IPS-18a (cell line): ENCODE data around the gene CACNA2D1.

ENCODE experiments used
- H3K27ac ChIP-seq: one replicate; pipeline ENCODE4 v1.5.1; 2013; ENCODE audit warnings: low read length
- H3K27me3 ChIP-seq: one replicate; pipeline ENCODE4 v1.6.1; 2013; ENCODE audit warnings: mild to moderate bottlenecking, low read length; ENCODE audit not compliant: control insufficient read depth, insufficient read depth
- H3K36me3 ChIP-seq: one replicate; pipeline ENCODE4 v1.6.1; 2013; ENCODE audit warnings: low read depth, low read length; ENCODE audit not compliant: control insufficient read depth
- H3K4me1 ChIP-seq: one replicate; pipeline ENCODE4 v1.6.1; 2013; ENCODE audit warnings: low read depth, low read length; ENCODE audit not compliant: control insufficient read depth
- H3K4me3 ChIP-seq: one replicate; pipeline ENCODE4 v1.5.1; 2013; ENCODE audit warnings: low read length
- H3K9ac ChIP-seq: one replicate; pipeline ENCODE4 v1.6.1; 2013; ENCODE audit warnings: mild to moderate bottlenecking, low read length, moderate library complexity
- H3K9me3 ChIP-seq: one replicate; pipeline ENCODE4 v1.6.1; 2013; ENCODE audit warnings: low read depth, low read length; ENCODE audit not compliant: control insufficient read depth

CACNA2D1 gene

GRCh38 chr7:81926154-81926553 lies 517.4 kb downstream of the CACNA2D1 start:
- Histone ChIP-seq H3K4me3 (no peak overlapping the region), H3K36me3 (no peaks in the 10 kb centered on the region), H3K9me3 (no peaks in the 10 kb centered on the region), H3K9ac (no peak overlapping the region), H3K27ac (no peak overlapping the region), H3K27me3 (no peaks in the 10 kb centered on the region), H3K4me1 (peaks cover 19% of the 10 kb centered on the region)

DNA sequence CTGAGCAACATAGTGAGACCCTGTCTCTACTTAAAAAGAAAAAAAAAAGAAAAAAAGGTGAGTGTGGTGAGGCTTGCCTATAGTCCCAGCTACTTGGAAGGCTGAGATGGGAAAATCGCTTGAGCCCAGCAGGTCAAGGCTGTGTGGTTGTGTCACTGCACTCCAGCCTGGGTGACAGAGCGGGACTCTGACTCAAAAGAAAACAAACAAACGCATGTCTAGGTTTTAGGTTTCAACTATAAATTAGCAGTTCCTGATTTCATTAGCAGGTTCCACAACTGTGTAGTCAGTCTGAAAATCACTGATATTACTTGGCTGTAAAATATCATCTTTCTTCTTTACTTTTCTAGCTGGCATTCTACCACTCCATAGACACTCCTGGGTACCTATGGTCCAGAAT lies 518.0 kb downstream of the CACNA2D1 start:
- H3K36me3 ChIP-seq, result no peaks in the 10 kb centered on the region
- H3K27me3 ChIP-seq, result no peaks in the 10 kb centered on the region
- no peak overlapping the region for H3K4me3 ChIP-seq
- no peak overlapping the region for H3K27ac ChIP-seq
- H3K9ac ChIP-seq, result no peak overlapping the region
- no peaks in the 10 kb centered on the region for H3K9me3 ChIP-seq
- peaks cover 19% of the 10 kb centered on the region for H3K4me1 ChIP-seq

GRCh38 chr7:81924494-81924893 lies 519.1 kb downstream of the CACNA2D1 start:
- Histone ChIP-seq H3K9me3 (no peaks in the 10 kb centered on the region), H3K36me3 (no peaks in the 10 kb centered on the region), H3K9ac (no peak overlapping the region), H3K27me3 (no peaks in the 10 kb centered on the region), H3K4me3 (no peak overlapping the region), H3K27ac (no peak overlapping the region), H3K4me1 (peaks cover 19% of the 10 kb centered on the region)

GRCh38 chr7:81919494-81919893 lies 524.1 kb downstream of the CACNA2D1 start:
- H3K9me3 ChIP-seq, result no peaks in the 10 kb centered on the region
- no peak overlapping the region for H3K4me3 ChIP-seq
- H3K27me3 ChIP-seq, result no peaks in the 10 kb centered on the region
- H3K9ac ChIP-seq, result no peak overlapping the region
- H3K27ac ChIP-seq, result no peak overlapping the region
- H3K36me3 ChIP-seq, result no peaks in the 10 kb centered on the region
- peaks cover 13% of the 10 kb centered on the region for H3K4me1 ChIP-seq

DNA sequence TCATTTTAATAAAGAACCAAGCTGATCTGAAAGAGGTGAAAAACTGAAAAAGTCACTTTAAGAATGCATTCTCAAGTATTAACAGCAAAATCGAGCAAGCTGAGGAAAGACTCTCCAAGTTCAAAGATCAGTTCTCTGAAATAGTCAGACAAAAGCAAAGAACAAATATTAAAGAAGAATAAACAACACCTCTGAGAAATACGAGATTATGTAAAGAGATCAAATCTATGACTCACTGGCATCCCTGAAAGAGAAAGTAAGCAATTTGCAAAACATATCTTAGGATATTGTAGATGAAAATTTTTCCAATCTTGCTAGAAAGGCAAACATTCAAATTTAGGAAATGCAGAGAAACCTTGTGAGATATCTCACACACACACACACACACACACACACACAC lies 535.4 kb downstream of the CACNA2D1 start:
- no peak overlapping the region for H3K4me3 ChIP-seq
- no peaks in the 10 kb centered on the region for H3K36me3 ChIP-seq
- no peaks in the 10 kb centered on the region for H3K4me1 ChIP-seq
- no peaks in the 10 kb centered on the region for H3K9me3 ChIP-seq
- no peak overlapping the region for H3K27ac ChIP-seq
- H3K9ac ChIP-seq, result no peak overlapping the region
- H3K27me3 ChIP-seq, result no peaks in the 10 kb centered on the region

DNA sequence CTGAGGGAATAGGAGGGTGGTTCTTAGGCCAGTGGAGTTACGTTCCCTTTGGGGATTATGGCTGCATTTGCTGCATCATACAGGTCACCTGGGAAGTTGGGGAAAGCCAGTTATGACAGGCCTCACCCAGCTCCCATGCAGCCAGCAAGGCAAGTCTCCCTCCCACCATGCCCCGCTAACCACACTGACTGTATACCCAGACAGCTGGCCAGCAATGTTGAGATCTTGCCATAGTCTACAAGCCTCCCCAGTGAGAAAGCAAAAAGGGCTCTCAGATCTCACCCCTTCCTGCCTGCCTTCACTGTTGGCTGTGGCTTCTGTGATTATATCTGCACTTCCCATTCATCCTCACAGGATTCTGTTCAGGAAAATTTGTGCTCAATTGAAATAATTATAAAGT lies 540.5 kb downstream of the CACNA2D1 start:
- H3K36me3 ChIP-seq, result no peaks in the 10 kb centered on the region
- H3K27me3 ChIP-seq, result no peaks in the 10 kb centered on the region
- H3K27ac ChIP-seq, result no peak overlapping the region
- H3K9me3 ChIP-seq, result peaks cover 3% of the 10 kb centered on the region
- H3K4me3 ChIP-seq, result no peak overlapping the region
- no peak overlapping the region for H3K9ac ChIP-seq
- H3K4me1 ChIP-seq, result no peaks in the 10 kb centered on the region

- Histone ChIP-seq H3K9me3 (peaks cover 3% of the 10 kb centered on the region), H3K36me3 (no peaks in the 10 kb centered on the region), H3K9ac (no peak overlapping the region), H3K4me3 (no peak overlapping the region), H3K27me3 (no peaks in the 10 kb centered on the region), H3K27ac (no peak overlapping the region), H3K4me1 (no peaks in the 10 kb centered on the region)
Measured at GRCh38 chr7:81902536-81902935, 541.0 kb downstream of the CACNA2D1 start.
